IMR-90 (cell line): ENCODE data around the gene SETSIP. TPM values are rescaled to one million over a fixed set of nuclear protein-coding genes. Genes with fewer than 3 reads are reported as not detected.
A peak's percentile ranks its signal among the peaks of the same experiment; 100 is the strongest.
"Not testable (repeated sequence)": the region's sequence is repeated elsewhere in the genome, so short reads cannot be mapped to it uniquely, and the experiment has no call there.

Source experiments
- ATAC-seq: fragments of 200-7000 bp; cut with Tn5 transposase; 2 replicates; pipeline ENCODE4 v1.9.1; 2020; ENCODE audit warnings: low read depth, mild to moderate bottlenecking, moderate library complexity
- BruUV-seq: library from RNA; stranded (reverse); fragments of 400-500 nt; replicated peaks from 2 replicates; lab custom pipeline; 2021; lab: Mats Ljungman, UMichigan
- CTCF ChIA-PET: fragments of 300-600 bp; formaldehyde crosslinking; extraction: SDS; loops from one replicate; lab custom pipeline; 2021; ENCODE audit warnings: antibody characterized with exemption; lab: Yijun Ruan, JAX
- POLR2A ChIA-PET: fragments of 300-600 bp; sonication (Branson Sonifier 250); formaldehyde crosslinking; loops from one replicate; lab custom pipeline; 2022; ENCODE audit warnings: antibody characterized with exemption; ENCODE audit not compliant: unreplicated experiment; lab: Charles Lee
- DNase-seq: peaks from one replicate; pipeline ENCODE4 v3.0.0; 2013
- H2AFZ ChIP-seq: replicated peaks from 2 replicates; pipeline ENCODE3; 2013; ENCODE audit warnings: low read length, mild to moderate bottlenecking; ENCODE audit not compliant: poor library complexity
- H2AK5ac ChIP-seq: 2 replicates; pipeline ENCODE4 v1.6.1; 2013; ENCODE audit warnings: low read depth, low read length, inconsistent platforms
- H2AK9ac ChIP-seq: replicated peaks from 2 replicates; pipeline ENCODE3; 2013; ENCODE audit warnings: mild to moderate bottlenecking, low read depth, low read length, moderate library complexity; ENCODE audit not compliant: poor library complexity
- H2BK120ac ChIP-seq: 2 replicates; pipeline ENCODE4 v1.6.1; 2013; ENCODE audit warnings: low read depth, low read length, inconsistent platforms
- H2BK15ac ChIP-seq: 3 replicates; pipeline ENCODE4 v1.6.1; 2013; ENCODE audit warnings: low read depth, low read length, inconsistent platforms
- H2BK20ac ChIP-seq: 2 replicates; pipeline ENCODE4 v1.6.1; 2013; ENCODE audit warnings: low read depth, mild to moderate bottlenecking, inconsistent platforms, low read length, moderate library complexity
- H2BK5ac ChIP-seq: 2 replicates; pipeline ENCODE4 v1.6.1; 2013; ENCODE audit warnings: mild to moderate bottlenecking, low read depth, low read length, inconsistent platforms; ENCODE audit not compliant: poor library complexity, severe bottlenecking
- H3K14ac ChIP-seq: replicated peaks from 2 replicates; pipeline ENCODE4 v1.6.1; 2013; ENCODE audit warnings: low read depth, low read length, inconsistent platforms
- H3K18ac ChIP-seq: 2 replicates; pipeline ENCODE4 v1.6.1; 2013; ENCODE audit warnings: low read depth, low read length, control low read depth
- H3K23ac ChIP-seq: 2 replicates; pipeline ENCODE4 v1.6.1; 2013; ENCODE audit warnings: low read depth, low read length, inconsistent platforms
- H3K27ac ChIP-seq: 2 replicates; pipeline ENCODE4 v1.5.1; 2013; ENCODE audit warnings: mild to moderate bottlenecking, control low read depth, low read length; ENCODE audit not compliant: insufficient read depth
- H3K27me3 ChIP-seq: 2 replicates; pipeline ENCODE4 v1.6.1; 2013; ENCODE audit warnings: low read length; ENCODE audit not compliant: control insufficient read depth, insufficient read depth
- H3K36me3 ChIP-seq: 2 replicates; pipeline ENCODE4 v1.6.1; 2013; ENCODE audit warnings: low read length, mixed read lengths; ENCODE audit not compliant: control insufficient read depth, insufficient read depth
- H3K4ac ChIP-seq: 2 replicates; pipeline ENCODE4 v1.6.1; 2013; ENCODE audit warnings: low read depth, low read length, inconsistent platforms
- H3K4me1 ChIP-seq: 2 replicates; pipeline ENCODE4 v1.6.1; 2013; ENCODE audit warnings: low read length, mixed read lengths; ENCODE audit not compliant: control insufficient read depth, insufficient read depth
- H3K4me2 ChIP-seq: 2 replicates; pipeline ENCODE4 v1.6.1; 2013; ENCODE audit warnings: low read depth, mild to moderate bottlenecking, control low read depth, low read length, moderate library complexity
- H3K4me3 ChIP-seq: 2 replicates; pipeline ENCODE4 v1.5.1; 2013; ENCODE audit warnings: low read depth, mild to moderate bottlenecking, control low read depth, low read length, moderate library complexity; ENCODE audit not compliant: insufficient read depth
- H3K56ac ChIP-seq: 2 replicates; pipeline ENCODE4 v1.6.1; 2013; ENCODE audit warnings: low read length, inconsistent platforms; ENCODE audit not compliant: insufficient read depth; ENCODE audit errors: extremely low read depth
- H3K79me1 ChIP-seq, 2 experiments: 2 replicates each; pipeline ENCODE4 v1.6.1; 2013; ENCODE audit warnings: low read length in 2 of 2, inconsistent platforms in 1 of 2, low read depth in 1 of 2
- H3K9ac ChIP-seq: 2 replicates; pipeline ENCODE4 v1.6.1; 2013; ENCODE audit warnings: low read depth, low read length, control low read depth
- H3K9me1 ChIP-seq: 2 replicates; pipeline ENCODE4 v1.6.1; 2013; ENCODE audit warnings: low read length, inconsistent platforms; ENCODE audit not compliant: insufficient read depth
- H3K9me3 ChIP-seq: 2 replicates; pipeline ENCODE4 v1.6.1; 2013; ENCODE audit warnings: low read length; ENCODE audit not compliant: control insufficient read depth, insufficient read depth
- H4K20me1 ChIP-seq: 2 replicates; pipeline ENCODE4 v1.6.1; 2013; ENCODE audit warnings: low read length, inconsistent platforms; ENCODE audit not compliant: insufficient read depth
- H4K5ac ChIP-seq: 2 replicates; pipeline ENCODE4 v1.6.1; 2013; ENCODE audit warnings: mild to moderate bottlenecking, low read depth, low read length, control low read depth
- H4K8ac ChIP-seq, 2 experiments: 2 replicates each; pipeline ENCODE4 v1.6.1; 2013; ENCODE audit warnings: low read depth in 2 of 2, low read length in 2 of 2, control low read depth in 1 of 2, inconsistent platforms in 1 of 2
- H4K91ac ChIP-seq: 2 replicates; pipeline ENCODE4 v1.6.1; 2013; ENCODE audit warnings: low read depth, low read length, inconsistent platforms; ENCODE audit not compliant: insufficient read depth
- NFE2L2 ChIP-seq: fragments of 150-350 bp; IDR thresholded peaks from 2 replicates; pipeline ENCODE4 v1.6.1; 2016; ENCODE audit warnings: low read depth, mild to moderate bottlenecking, low read length
- RCOR1 ChIP-seq: IDR thresholded peaks from 2 replicates; pipeline ENCODE4 v1.6.1; 2012; ENCODE audit warnings: mild to moderate bottlenecking, low read length, improper control_type of control experiment; ENCODE audit not compliant: insufficient replicate concordance
- WGBS, 2 experiments: methylation state at CpG; one replicate each; pipeline versions ENCODE4 v1.1.5 to v1.1.7; 2013; ENCODE audit warnings: missing lambda C conversion rate in 2 of 2; ENCODE audit not compliant: insufficient read length in 1 of 2; ENCODE audit errors: extremely low coverage in 2 of 2; 5-methylcytosine and 5-hydroxymethylcytosine counted together
- dilution Hi-C: fragments of 300-500 bp; cut with HindIII; formaldehyde crosslinking; loops from one replicate; pipeline ENCODE4 v1.14.3; 2018; ENCODE audit warnings: low sequenced_read_pairs; ENCODE audit not compliant: unreplicated experiment
- in situ Hi-C: fragments of 300-500 bp; cut with MboI; formaldehyde crosslinking; loops from 3 replicates; pipeline ENCODE4 v1.14.3; 2019; ENCODE audit warnings: low sequenced_read_pairs, inconsistent platforms, mixed read lengths
- intact Hi-C: fragments of 100-400 bp; cut with micrococcal nuclease; formaldehyde crosslinking; loops from 2 replicates; pipeline ENCODE4 v1.10.0; 2022
- polyA plus RNA-seq, 3 experiments: library from polyadenylated mRNA; depleted of rRNA; stranded (reverse); fragments of >200 nt; gene quantifications; 2 replicates each; pipeline ENCODE4 v1.2.3, GENCODE V29; 2012; ENCODE audit warnings: low replicate concordance in 1 of 3
- total RNA-seq: library from RNA; depleted of rRNA; stranded (reverse); fragments of >200 nt; gene quantifications from 2 replicates; pipeline ENCODE4 v1.2.3, GENCODE V29; 2012

The SETSIP gene
- total and polyA plus RNA-seq, 2 of the 4 experiments (the other 2 are of a cell fraction) = not detected

- dilution Hi-C loops = no loop called here
- no peak for DNase-seq
- WGBS, 2 experiments = 100% methylated on average over 4 of the region's 7 CpGs; no CpG with 5 or more reads in 1 of the 2 experiments
Measured at GRCh38 chr1:92079441-92079840, 4.2 kb upstream of the SETSIP start.

GRCh38 chr1:92078077-92078476, 2.9 kb upstream of the SETSIP start:
- H3K79me1 ChIP-seq, dilution Hi-C loops, H3K4me2 ChIP-seq, H3K9ac ChIP-seq, H3K27me3 ChIP-seq, H2BK20ac ChIP-seq, H2AK9ac ChIP-seq, in situ Hi-C loops, H4K91ac ChIP-seq, POLR2A ChIA-PET, H3K23ac ChIP-seq, H3K36me3 ChIP-seq, H2BK5ac ChIP-seq, ATAC-seq, H3K4me1 ChIP-seq, H2AFZ ChIP-seq, H2BK120ac ChIP-seq, H2AK5ac ChIP-seq, H2BK15ac ChIP-seq, H3K9me3 ChIP-seq, H3K27ac ChIP-seq, H3K9me1 ChIP-seq, H3K4ac ChIP-seq, H3K56ac ChIP-seq, H3K4me3 ChIP-seq, H3K18ac ChIP-seq, H4K8ac ChIP-seq, H4K5ac ChIP-seq, CTCF ChIA-PET, intact Hi-C loops, H4K20me1 ChIP-seq, H3K14ac ChIP-seq, BruUV-seq, DNase-seq: not testable (repeated sequence)
- no CpG with 5 or more reads among the region's 8 CpGs for WGBS, 2 experiments

More at GRCh38 chr1:92079441-92079840, 4.2 kb upstream of the SETSIP start:
- no peak for TF ChIP-seq NFE2L2
- TF ChIP-seq RCOR1 = no peak
- ChIA-PET POLR2A (no interaction called here), CTCF (no interaction called here)
- Histone ChIP-seq H3K9me1 (no peaks in the 10 kb centered on the region), H2AK9ac (no peak overlapping the region), H4K91ac (no peak overlapping the region), H3K79me1 (peaks cover 0 to 10% of the 10 kb centered on the region in 2 experiments; a peak in 1 of 4 replicates), H2BK15ac (no peak overlapping the region), H2AK5ac (no peak overlapping the region), H3K4me2 (peak overlapping the region; percentile 81; the same call in 1 of the 2 replicates), H2BK5ac (no peak overlapping the region), H3K4ac (no peak overlapping the region), H3K36me3 (no peaks in the 10 kb centered on the region), H3K27ac (no peak overlapping the region), H3K23ac (no peak overlapping the region), H3K18ac (no peak overlapping the region), H3K56ac (no peak overlapping the region), H3K9me3 (no peaks in the 10 kb centered on the region; the same call in 1 of the 2 replicates), H3K14ac (peak overlapping the region; percentile 84; the same call in 1 of the 2 replicates), H3K27me3 (no peaks in the 10 kb centered on the region), H3K9ac (no peak overlapping the region), H2BK20ac (no peak overlapping the region), H2AFZ (no peak overlapping the region), H4K5ac (no peak overlapping the region), H4K20me1 (no peaks in the 10 kb centered on the region), H3K4me3 (no peak overlapping the region), H4K8ac (peak overlapping the region in 1 of 2 experiments; percentile 88; a peak in 2 of 4 replicates), H3K4me1 (no peaks in the 10 kb centered on the region), H2BK120ac (no peak overlapping the region)
- in situ Hi-C loops = no loop called here
- intact Hi-C loops = no loop called here
- ATAC-seq = no peak
- no TSS peak for BruUV-seq
